Myocyte (in vitro differentiated cells): ENCODE data around the gene SYTL1. TPM values are rescaled to one million over a fixed set of nuclear protein-coding genes. Genes with fewer than 3 reads are reported as not detected.

Experiments used
- DNase-seq: peaks from one replicate; pipeline ENCODE4 v3.0.0-alpha.2; 2012; ENCODE audit warnings: low read depth
- total RNA-seq: library from RNA; depleted of rRNA; stranded (reverse); fragments of >200 nt; gene quantifications from 2 replicates; pipeline ENCODE4 v1.2.3, GENCODE V29; 2014

The SYTL1 gene
- total RNA-seq, 1 donor from 2014 or later, result not detected

DNA sequence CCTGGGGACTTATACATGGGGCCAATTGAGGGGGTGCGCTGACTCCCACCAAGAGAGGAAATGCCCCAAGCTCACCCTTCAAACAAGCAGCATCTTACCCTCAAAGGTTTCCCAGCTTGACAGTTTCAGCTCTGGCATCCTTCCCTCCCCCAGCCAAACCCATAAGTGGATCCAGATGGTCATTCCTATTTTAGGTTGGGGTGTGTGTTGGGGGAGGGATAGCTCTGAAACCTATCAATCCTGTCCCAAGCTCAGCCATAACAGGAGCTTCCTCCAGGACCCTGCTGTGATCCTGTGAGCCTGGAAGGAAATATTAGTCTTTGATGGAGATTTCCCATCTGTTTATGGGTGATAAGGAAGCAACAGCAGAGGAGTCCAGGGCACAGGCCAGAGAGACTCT, 23.2 kb upstream of the SYTL1 start:
- DNase-seq, result peak; percentile 77

DNA sequence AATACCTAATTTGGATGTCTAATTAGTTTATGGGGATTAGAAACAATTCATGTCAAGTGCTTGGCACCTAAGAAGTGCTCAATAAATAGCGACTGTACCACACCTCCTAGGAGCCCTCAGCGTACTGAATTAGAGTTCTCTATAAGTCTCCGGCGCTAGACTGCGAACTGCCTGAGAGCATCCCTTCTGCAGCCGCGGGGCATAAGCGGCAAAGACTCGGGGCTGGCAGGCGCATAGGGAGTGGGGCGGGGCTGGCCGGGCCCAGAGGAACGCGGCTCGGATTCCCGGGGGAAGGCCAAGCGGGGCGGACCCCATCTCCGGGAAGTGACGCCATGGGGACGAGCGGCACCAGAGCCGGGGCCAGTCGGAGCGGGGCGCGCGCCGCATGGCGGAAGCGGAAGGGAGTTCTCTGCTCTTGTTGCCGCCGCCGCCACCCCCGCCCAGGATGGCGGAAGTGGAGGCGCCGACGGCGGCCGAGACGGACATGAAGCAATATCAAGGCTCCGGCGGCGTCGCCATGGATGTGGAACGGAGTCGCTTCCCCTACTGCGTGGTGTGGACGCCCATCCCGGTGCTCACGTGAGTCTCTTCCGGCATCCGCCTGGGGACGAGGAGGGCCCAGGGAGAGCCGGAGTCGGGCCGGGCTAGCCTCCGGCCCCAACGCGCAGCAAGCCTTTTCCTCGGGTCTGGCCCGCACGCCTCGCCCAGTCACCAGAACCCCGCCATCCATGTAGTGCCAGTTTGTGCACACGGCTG, 19.8 kb upstream of the SYTL1 start, which contains the start of gene TMEM222:
TSS of gene TMEM222 (plus strand) at position 351 of the 756 bp plus-strand sequence. CDS start at position 386, 35 bp downstream.
- DNase-seq, result peak; percentile 97

DNA sequence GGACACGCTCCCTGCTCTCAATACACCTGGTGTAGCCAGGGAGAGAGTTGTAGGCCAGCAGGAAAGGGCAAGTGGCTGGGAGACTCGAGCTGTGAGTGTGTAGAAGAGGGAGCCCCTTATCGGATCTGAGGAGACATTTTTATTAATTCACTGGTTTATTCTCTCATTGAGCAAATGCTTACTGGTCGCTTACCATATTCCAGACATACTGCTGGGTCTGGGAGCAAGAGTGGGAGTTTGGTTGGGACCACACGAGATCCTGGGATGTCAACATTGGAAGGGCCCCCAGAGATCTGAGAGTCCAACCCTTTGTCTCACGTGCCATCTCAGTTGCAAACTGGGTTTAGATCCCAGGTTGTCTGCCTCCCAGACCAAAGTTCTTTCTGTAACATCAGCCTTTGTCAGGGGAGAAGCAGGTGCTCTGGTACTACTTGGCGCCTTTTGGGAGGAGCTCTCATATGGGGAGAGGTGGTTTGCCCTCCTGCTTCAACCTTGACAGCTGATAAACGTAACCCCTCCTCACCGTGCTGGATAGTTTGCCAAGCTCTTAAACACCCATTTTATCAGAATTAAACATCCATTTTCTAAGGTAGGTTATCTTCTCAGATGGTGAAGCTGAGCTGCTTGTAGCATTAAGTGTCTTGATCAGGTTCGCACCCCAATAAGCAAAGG, 19.1 kb upstream of the SYTL1 start:
- no peak for DNase-seq

DNA sequence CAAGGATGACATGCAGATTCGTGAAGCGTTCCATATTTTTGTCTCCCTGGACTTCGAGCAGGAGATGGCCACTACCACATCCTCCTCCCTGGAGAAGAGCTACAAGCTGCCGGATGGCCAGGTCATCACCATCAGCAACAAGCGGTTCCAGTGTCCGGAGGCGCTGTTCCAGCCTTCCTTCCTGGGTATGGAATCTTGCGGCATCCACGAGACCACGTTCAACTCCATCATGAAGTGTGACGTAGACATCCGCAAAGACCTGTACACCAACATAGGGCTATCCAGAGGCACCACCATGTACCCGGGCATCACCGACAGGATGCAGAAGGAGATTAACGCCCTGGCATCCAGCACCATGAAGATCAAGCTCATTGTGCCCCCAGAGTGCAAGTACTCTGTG, 16.5 kb upstream of the SYTL1 start:
- no peak for DNase-seq

DNA sequence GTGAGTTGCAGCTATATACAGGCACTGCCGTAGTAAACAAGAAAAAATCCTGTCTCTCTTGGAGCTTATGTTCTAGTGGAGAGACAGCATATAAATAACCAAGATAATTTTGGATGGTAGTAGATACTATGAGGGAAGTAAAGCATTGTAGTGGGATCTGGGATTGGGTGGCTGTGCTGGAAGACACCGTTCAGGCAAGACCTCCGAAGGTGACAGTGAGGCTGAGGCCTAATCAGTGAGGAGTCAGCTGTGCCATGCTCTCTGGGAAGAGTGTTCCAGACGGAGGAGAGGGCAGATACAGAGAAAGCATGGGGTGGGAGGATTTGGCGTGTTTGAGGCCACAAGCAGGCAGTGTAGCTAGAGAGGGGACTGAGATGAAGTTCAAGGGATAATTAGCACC, 13.9 kb upstream of the SYTL1 start:
- DNase-seq, result no peak

DNA sequence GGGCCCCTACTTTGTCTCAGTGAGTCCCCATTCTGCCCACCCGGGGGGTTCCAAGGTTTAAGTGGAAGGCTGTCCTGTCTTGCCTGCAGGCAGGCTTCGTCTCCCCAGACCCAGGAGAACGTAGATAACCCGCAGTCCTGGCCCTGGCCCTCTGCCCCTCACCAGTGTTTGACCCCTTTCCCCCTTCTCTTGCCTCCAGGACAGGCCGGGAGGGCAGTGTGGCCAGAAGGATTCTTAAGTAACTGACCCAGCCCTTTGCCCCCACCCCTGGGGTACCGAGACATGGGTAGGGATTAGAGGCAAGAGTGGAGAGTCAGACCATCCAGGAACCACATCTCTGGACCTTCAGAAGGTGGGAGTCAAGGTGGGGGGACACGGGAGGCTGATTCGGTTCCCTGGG, 11.0 kb upstream of the SYTL1 start:
- no peak for DNase-seq

DNA sequence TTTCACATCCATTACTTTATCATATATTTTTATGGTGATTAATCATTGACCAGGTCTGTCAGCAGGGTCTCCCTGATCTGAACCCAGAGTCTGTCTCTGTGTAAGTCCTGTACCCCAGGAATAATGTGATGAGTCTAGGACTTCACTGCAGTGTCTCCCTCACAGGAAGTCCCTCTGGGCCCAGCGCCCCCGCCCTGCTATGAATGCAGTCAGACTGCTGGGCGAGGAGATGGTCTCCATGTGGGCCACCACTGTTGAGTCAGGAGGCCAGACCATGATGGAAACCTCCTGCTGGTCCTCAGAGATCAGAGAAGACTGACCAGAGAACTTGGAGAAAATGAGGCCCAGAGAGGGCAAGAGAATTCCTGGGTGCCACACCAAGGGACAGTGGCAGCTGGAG, 10.4 kb upstream of the SYTL1 start:
- no peak for DNase-seq

DNA sequence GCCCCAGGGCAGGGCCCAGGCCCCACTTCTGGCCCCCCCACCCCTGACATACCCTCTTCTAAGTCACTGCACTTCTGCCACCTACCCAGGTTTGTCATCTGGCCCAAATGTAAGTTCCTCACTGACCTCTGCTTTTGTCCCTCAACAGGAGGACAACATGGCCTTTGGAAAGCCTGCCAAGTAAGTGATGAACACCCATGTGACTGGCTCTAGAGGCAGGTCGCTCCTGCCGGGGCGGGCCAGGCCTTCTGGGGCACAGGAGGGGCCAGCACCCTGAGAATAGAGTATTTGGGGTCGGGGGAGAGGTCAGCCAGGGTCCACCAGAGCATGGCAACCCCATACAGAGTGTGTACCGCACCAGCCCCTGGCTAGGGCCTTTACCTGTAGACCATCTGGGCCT, 9.9 kb upstream of the SYTL1 start:
- no peak for DNase-seq

DNA sequence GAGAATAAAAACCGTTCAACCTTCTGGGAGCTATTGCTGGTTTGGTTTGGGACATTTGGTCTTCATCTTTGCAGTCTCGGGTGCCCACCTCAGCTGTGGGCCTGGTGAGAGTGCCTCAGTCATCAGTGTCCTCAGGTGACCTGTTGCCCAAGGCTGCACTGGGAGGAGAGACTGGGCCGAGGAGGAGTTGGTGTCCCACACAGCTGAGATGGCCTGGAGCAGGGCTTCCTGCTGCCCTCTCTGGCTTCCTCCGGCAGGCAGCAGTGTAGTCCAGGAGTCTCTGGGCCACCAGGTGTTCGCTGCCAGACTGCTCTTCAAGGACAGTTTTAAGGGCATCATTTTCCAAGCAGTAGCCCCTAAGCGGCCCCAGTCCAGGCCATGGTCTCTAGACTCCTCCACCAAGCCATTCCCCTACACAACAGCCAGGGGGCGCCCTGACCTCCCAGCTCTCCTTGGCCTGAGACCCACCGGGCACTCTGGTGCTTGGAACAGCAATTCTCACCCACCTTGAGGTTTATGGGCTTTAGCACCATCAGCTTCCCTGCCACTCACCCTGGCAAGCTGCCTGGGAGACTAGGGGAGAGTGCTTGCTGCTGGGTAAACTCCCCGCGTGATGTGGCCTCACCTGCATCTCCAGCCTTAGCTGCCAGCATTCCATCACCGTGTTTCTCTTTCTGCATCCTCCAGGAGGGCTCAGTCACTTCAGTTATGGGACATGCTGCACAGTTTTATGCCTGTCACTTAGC, 9.1 kb upstream of the SYTL1 start:
- peak; percentile 53 for DNase-seq

DNA sequence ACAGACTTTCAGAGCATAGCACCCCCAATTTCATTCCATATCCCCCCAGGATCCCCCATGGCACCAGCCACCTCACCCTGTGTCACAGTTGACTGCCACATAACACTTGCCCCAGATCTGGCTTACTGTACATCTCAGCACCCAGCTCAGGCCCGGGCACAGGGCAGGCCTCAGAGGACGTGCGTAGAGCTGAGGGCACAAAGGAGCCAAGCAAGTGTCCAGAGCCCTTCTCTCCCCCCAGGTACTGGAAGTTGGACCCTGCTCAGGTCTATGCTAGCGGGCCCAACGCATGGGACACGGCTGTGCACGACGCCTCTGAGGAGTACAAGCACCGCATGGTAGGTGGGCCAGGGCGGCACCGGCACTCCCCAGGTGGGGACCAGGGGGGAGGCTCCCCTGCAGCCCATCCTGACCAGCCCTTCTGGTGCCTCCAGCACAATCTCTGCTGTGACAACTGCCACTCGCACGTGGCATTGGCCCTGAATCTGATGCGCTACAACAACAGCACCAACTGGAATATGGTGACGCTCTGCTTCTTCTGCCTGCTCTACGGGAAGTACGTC, 8.0 kb upstream of the SYTL1 start:
- DNase-seq, result no peak

DNA sequence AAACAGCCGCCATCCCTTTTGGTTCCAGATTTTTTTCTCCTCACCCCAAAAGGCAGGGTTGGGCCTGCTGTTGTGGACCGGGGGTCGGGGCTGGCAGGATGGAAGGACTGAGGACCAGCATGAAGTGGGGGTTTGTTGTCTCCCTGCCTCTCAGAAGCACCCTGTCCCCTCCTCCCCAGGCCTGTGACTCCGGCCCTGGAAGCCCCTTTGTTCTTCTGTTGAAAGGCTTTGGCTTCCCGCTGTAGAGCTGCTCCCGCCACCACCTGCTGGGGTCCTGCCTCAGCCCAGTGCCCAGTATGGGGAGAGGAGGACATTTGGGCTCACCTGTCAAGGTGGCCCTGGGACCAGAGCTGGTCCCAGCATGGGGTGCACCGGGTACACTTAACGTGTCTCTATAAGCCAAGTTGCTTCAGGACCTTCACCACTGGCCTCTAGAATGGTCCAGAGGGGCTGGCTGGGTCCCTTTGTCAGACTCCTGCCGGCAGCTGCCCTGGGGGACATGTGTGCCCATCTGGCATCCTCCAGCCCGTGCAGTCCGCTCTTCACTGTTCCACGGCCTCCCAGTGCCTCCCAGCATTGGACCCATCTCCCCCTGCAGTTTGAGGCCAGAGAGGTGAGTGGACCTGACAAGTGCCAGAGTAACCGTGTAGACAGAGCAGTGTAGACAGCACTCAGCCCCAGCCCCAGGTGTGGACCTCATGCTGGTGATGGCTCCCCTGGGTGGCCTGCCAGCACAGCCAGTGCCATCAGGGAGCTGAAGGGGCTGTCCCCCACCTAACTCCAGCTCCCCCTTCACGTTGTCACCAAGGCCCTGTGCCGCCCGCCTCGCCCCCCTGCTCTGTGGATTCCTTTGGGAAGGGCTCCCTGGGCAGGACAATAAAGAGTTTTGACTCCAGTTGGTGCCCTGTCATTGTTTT, 6.1 kb upstream of the SYTL1 start:
- no peak for DNase-seq

DNA sequence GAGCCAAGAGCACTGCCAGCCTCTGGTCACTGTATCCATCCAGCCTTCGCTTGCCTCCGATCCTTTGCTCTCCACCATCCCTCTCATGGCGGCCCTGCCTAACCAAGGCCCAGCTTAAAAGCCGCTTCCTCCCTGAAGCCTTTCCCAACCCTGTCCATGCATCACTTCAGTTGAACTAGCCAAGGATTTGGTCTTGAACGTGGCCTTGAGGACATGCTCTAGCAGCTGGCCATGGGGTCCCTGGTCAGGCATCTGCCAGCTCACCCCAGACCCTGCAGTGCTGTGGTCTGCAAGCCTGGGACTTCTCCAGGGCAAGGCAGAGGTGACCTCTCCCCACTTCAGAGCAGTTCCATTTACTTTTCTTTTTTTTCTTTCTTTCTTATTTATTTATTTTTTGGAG, 5.1 kb upstream of the SYTL1 start:
- no peak for DNase-seq

DNA sequence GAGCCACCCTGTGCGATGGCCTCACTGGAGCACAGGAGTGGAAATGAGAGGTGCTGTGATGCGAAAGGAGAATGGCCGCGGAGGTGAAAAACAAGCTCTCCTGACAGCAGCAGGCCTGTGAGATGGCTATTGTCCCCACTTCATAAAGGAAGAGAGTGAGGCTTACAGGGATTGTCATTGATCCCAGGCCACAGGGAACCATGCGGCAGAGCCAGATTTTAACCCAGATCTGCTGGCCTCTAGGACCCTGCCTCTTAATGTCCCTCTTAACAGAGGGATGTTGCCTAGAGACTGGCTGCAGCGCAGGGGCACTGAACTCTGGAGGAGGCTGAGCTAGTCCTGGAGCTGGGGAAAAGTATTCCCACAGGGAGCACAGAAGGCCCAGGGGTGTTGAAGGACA, 3.1 kb upstream of the SYTL1 start:
- DNase-seq, result no peak

DNA sequence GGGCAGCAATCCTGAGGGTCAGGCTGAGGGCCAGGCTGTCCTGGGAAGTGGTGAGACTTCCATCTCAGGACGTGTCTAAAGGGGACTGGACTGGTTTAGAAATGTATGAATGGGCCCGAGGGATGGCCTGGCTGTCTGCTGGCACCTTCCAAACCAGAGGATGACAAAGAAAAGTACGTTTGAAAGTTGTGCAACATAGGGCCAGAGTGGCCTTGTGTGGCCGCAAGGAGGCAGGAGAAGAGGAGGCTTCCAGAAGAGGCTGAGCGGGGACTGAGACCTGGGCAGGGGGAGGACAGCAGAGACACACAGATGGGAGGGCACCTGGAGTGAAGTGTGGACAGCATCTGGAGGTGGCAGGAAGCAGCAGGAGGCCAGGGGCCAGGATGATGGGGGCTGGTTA, 2.6 kb upstream of the SYTL1 start:
- no peak for DNase-seq

DNA sequence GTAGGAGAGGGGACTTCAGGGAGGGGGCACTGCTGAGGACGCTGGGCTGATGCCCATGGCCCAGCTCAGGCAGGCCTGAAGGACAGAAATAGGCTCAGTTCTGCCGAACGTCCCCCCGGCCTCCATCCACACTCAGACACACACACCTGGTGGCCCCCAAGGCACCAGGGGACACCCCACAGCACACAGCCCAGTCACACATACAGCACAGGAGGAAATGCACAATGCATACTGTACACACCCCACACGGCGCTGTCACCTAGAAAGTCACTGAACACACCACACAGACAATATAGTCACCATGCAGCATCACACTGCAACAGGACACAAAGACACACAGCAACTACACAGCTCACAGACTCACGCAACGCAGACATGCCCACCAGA, 562 bp downstream of the SYTL1 start:
- DNase-seq, result no peak

DNA sequence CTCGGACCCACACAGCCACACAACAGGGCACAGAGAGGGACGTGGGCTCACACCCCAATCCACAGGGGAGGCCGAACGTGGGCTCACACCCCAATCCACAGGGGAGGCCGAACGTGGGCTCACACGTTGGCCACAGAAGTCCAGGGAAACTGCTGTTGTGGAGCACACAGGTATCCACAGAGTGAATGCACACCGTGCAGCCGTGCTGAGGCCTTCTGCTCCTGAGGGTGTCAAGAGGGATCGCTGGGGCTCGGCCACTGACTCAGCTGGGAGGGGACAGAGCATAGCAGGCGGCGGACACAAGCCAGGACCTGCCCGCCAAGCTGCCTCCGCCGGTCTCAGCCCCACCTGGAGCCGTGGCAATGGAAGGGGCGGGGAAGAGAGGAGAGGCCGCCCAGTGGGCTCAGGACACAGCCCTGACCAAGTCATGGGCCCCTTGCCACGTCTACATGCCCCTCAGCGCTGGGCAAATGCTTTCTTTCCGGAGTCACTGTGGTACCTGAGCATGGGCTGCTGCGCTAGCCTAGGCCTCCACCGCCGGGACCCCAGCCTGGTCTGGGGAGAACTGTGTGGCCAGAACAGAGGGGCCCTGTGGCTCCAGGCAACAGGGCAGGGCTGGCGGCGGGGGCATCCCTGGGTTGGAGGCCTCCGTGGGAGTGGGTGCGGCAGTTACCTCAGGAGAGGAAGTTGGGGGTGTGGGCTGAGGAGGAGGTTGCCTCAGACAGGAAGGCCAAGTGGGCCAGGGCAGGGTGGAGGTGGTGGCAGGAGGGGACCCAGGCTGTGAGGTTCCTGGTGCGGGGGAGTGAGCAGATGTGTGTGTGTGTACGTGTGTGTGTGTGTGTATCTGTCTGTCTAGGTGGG, 1.2 kb downstream of the SYTL1 start:
- no peak for DNase-seq

DNA sequence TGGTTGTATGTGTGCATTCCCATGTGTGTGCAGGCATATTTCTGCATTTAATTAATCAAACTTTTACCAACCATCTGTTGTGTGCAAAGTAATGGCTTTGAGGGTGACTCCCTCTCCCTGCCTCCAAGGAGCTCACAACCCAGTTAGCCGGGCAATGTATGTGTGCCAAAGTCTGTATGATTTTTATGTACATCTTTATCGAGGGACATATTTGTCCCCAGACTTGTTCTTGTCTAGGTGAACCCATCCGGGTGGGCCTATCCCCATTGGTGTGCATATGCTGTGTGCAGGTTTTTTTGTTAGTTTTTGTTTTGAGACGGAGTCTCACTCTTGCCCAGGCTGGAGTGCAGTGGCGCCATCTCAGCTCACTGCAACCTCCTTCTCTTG, 1.8 kb downstream of the SYTL1 start:
- no peak for DNase-seq

DNA sequence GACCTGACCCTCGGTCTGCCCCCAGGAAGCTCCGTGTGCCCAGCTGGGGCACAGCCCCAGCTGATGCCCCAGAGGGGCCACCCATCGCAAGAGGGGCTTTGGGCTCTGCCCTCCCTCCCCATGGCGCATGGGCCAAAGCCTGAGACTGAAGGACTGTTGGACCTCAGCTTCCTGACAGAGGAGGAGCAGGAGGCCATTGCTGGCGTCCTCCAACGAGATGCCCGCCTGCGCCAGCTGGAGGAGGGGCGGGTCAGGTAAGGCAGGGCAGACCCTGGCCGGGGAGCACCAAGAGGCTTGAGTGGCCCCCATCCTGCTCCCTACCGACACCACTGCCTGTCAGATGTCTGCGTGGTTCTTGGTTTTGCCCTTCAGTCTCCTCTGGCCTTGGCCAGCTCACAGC, 3.5 kb downstream of the SYTL1 start:
- no peak for DNase-seq

DNA sequence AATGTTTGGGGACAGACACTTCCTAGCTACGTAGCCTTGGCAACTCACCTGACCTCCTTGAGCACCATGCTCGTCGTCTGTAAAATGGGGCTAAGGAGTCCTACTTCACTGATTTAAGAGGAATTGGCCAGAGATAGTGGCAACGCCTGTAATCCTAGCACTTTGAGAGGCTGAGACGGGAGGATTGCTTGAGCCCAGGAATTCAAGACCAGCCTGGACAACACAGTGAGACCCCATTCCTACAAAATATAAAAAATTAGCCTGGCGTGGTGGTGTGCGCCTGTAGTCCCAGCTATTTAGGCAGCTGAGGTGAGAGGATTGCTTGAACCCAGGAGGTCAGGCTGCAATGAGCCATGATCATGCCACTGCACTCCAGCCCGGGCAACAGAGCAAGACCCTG, 4.5 kb downstream of the SYTL1 start:
- no peak for DNase-seq
